Subcutaneous adipose tissue (tissue), 4 donors: ENCODE data around the gene ADAMTS2. TPM values are rescaled to one million over a fixed set of nuclear protein-coding genes. Genes with fewer than 3 reads are reported as not detected.

Source experiments
- total RNA-seq, 4 donors: library from RNA; depleted of rRNA; stranded (reverse); fragments of >200 nt; gene quantifications; one replicate each; pipeline ENCODE4 v1.1.0, GENCODE V29; 2016
- TF ChIP-seq, protein P1 (sequence below): fragments of 450-650 bp; IDR thresholded peaks from one replicate; pipeline ENCODE4 v1.5.1; 2016; ENCODE audit warnings: low read depth, mild to moderate bottlenecking, control low read depth, antibody characterized with exemption, moderate library complexity

ADAMTS2 gene
- total RNA-seq, 4 donors from 2014 or later = 26.7 to 56.5 (median 46.6) TPM

DNA sequence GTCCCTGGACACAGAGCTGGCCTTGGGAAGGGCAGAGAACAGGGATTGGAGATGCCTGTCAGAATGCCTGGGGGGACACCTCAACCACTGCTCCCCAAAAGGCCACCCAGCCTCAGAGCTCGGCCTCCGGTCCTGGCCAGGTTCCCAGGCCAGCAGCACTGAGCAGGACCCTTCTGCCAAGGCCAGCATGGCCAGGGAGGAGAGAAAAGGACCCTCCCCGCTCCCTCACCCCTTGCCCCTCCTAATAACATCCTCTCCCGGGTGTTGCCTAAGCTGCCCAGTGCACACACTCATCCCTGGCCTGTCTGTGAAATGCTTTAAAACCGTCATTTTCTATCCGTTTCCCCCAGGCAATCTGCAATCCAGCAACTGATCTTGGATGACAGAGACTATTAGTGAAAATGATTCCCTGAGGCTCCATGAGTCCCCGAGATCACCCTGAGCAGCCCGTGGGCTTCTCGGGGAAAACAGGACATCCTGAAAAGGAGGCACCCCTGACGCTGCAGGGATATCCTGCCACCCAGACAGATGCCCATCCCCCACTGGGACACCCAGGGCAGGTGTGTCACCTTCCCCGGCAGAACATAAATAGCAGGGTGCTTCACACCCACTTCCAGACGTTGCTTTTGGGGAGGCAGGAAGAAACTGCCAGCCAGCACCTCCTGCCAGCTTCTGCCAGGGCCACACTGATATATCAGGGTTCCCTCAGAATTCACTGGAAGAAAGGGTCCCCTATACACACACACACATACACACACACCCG lies 75.3 kb downstream of the ADAMTS2 start:
- TF ChIP-seq, protein P1, sequence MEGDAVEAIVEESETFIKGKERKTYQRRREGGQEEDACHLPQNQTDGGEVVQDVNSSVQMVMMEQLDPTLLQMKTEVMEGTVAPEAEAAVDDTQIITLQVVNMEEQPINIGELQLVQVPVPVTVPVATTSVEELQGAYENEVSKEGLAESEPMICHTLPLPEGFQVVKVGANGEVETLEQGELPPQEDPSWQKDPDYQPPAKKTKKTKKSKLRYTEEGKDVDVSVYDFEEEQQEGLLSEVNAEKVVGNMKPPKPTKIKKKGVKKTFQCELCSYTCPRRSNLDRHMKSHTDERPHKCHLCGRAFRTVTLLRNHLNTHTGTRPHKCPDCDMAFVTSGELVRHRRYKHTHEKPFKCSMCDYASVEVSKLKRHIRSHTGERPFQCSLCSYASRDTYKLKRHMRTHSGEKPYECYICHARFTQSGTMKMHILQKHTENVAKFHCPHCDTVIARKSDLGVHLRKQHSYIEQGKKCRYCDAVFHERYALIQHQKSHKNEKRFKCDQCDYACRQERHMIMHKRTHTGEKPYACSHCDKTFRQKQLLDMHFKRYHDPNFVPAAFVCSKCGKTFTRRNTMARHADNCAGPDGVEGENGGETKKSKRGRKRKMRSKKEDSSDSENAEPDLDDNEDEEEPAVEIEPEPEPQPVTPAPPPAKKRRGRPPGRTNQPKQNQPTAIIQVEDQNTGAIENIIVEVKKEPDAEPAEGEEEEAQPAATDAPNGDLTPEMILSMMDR = no peak

DNA sequence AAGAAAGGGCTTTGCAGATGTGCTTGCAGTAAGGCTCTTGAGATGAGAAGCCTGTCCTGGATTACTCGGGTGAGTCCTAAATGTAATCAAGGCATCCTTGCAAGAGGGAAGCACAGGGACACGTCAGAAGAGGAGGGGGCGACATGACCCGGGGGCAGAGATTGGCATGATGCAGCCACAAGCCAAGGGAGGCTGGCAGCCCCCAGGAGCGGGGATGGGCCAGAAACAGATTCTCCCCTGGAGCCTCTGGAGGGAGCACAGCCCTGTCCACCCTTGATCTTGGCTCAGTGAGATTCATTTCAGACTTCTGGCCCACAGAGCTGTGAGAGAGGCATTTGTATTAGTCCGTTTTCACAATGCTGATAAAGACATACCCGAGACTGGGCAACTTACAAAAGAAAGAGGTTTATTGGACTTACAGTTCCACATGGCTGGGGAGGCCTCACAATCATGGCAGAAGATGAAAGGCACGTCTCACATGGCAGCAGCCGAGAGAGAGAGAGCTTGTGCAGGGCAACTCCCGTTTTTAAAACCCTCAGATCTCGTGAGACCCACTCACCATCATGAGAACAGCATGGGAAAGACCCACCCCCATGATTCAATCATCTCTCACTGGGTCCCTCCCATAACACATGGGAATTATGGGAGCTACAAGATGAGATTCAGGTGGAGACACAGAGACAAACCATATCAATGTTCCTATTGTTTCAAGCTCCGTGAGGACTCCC lies 76.1 kb downstream of the ADAMTS2 start:
- TF ChIP-seq, protein P1 = no peak

DNA sequence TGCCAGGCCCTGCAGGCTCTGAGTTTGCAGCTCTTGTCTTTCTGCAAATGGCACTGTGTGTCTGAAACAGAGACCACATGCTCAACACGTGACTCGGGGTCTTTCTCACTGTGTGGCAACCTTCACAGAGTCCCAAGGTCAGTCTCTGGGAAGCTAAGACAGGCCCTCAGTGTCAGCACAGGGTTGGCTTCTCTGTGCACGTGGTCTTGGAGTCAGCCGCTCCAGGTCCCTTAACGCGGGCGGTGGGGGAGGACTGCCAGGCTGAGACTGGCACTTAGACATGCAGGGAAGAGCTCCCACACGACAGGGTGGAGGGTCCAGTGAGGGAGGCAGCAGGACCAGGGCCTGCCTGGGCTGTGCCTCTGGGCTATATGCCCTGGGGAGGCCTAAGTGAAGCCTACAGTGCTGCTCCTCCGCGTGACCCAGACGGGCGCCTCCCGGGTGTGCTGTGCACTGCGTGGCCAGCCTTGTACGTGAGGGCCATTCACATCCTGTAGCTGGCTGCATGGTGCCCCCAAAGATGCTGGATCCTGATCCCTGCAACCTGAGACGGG lies 76.8 kb downstream of the ADAMTS2 start:
- TF ChIP-seq, protein P1 = no peak

DNA sequence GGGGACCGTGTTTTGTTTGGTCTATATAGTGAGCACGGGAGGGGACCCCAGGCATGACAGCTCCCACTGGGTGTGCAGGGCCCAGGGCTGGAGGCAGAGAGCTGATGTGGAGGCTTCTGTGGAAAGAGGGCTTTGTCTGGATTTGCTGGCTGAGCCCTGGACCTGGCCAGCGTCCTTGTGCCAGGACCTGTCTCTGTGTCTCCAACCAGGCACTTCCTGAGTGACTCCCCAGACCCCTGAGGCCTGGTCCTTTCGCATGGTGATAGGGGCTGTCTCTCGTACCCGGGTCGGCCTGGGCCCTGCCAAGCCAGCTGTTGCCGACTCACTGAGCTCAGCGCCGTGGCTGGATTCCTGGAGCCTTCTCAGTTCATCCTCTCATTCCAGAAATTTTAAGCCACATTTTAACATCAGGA lies 77.6 kb downstream of the ADAMTS2 start:
- TF ChIP-seq, protein P1 = no peak

DNA sequence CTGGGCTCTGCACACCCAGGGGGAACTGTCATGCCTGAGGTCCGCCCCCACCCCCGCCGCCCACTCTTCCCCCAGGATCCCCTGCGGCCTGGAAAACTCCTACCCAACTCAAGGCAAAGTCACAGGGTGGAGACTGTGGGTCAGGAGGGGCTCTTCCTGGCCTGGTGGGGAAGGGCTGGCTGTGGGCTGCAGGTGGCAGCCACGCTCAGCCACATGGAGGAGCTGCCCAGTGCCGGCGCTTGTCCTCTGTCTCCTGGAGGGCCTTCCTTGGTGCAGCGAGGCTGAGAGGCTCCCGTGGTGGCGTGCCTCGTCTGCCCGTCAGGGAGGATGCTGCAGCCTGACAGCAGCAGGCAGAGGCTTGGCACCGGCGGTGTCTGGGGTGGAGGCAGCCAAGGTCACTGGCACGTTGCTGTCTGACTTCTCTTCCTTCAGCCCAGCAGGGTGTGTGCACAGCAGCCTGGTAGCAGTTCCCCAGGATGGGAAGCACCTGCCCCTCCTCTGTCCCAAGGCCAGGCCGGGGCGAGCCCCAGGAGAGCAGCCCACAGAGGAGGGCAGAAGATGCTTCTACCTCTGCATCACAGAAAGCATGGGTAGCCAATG lies 78.1 kb downstream of the ADAMTS2 start:
- TF ChIP-seq, protein P1 = no peak

DNA sequence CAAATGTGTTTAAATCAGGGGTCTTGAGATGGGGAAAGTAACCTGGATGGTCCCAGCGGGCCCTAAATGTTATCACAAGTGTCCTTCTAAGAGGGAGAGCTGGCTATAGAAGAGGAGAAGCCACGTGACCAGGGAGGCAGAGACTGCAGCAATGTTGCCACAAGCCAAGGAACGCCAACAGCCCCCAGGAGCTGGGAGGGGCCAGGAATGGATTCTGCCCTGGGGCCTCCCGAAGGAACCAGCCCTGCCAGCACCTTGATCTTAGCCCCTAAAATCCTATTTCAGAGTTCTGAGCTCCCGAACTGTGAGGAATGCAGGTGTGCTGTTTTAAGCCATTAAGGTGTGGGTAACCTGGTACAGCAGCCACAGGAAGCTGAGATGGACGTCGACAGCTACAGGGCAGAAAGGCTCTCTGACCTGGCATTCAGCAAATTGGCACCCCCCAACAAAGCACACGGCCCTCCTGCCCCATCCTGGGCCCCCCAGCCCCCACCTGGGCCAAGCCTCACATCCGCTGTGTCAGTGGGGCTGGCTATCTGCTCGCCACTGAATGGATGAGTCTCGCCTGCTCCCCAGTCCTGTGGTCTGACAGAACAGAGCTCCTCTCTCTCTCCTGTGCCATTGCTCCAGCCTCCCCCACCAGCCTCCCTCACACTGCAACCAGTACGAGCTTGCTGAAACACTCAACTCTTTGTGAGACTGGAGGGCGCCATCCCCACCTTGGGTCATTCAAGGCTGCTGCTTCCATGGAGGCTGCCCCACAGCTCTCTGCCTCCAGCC lies 78.8 kb downstream of the ADAMTS2 start:
- TF ChIP-seq, protein P1 = no peak
